ENCODE data around the gene IL3.

- TF ChIP-seq CTCF (IDR thresholded peaks at IDR 0.05) (no peak), EZH2 (IDR thresholded peaks at IDR 0.05) (no peak)
Observed at GRCh38 chr5:132029609-132030330, 30.7 kb upstream of the IL3 start.
